Activated T-cell treated with anti-CD3 and anti-CD28 coated beads for 48 hours (primary cell): Measurements from ENCODE around the gene SLC47A2.
"Not testable (repeated sequence)": the region's sequence is repeated elsewhere in the genome, so short reads cannot be mapped to it uniquely, and the experiment has no call there.

Source experiments
- DNase-seq: peaks from one replicate; pipeline ENCODE4 v3.0.0-alpha.2; 2020; ENCODE audit warnings: low read depth

The SLC47A2 gene

DNA sequence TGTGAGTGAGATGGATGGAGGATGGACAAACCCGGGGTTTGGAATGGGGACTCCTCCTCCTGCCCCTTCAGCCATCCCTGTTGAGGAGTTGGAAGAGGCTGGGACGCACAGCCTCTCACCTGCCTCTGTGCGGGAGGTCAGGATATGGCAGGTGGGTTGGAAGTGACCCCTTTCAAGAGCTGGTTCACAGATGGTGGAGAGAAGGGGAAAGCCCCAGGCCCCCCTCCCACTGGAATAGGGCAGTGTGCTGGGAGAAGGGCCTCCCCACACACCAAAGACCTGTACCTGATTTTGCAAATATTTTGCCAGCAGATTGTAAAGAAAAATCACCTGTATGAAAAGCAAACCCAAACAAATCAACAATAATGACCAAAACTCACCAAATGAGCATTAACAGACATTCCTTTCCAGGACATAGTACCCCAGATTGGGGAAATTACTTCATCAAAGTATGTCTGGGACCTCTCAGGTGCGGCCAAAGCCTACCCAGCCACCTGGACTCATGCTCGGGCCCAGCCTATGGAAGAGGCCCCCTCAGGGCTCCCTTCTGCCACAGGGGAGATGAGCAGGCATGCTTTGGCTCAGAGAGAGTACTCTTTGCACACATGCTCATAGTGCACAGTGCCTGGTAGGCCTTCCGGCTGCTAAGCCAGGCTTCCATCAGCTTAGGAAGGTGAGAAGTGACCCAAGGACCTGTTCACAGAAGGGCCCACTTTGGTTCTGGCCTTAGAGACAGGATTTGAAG, 7.8 kb downstream of the SLC47A2 start:
- no peak for DNase-seq

DNA sequence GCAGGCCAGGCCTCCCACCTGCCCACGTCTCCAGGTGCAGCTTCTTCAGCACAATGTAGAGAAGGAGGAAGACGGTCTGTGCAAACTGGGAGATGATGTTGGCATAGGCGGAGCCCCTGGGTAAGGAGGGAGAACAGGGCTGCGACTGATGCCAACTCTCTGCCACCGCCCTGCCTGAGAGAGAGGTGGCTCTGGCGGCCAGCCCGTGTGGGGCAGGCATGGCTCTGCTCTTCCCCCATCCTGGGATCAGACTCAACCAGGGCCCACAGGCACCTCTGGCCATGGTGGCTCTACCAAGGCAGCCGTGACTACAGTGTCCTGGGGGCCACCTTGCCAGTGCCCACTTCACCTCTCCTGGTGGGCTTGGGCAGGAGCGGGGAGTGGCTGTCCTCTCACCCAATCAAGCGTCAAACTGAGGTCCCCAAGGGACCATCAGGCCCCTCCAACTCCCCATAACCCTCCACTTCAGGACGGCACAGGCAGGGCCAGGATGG, 8.6 kb downstream of the SLC47A2 start:
- no peak for DNase-seq

DNA sequence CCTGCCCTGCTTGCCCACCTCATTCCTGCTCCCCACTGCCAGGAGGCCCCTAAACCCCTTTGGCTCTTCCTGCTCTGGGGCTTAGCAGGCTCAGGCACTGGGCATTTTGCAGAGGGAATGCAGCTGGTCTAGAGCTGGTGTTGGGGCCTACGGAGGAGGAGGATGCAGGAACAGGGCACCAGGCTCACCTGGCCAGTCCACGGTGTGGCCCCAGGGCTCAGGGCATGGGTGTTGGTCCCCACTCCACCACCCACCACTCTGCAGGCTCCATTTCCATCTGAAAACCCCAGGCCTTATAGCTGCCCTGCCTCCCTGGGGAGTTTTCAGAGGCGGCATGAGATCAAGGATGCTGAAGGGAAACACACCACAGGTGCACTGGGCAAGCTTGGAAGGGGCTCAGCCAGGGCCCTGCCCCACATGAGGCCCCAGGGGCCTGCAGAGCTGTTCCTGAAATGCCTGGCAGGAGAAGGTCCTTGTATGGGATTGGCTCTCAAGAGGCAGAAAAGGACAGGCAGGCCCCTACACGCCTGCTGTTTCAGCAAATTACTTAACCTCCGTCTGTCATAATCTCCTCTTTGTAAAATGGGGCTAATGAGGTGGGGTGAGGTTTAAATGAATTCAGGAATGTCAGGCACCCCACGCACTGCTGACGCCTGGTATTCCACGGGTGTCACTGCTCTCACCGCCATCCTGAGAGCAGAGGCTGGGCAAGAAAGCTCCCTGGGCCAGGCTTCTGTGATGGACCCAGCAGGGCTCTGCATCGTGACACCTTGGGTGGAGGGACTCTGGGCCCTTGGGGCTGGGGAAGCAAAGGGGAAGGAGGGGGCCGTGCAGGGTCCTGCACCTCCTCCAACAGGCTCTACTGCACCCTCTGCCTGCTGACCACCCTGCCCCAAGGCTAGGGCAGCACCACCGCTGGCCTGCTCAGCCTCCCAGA, 9.3 kb downstream of the SLC47A2 start:
- no peak for DNase-seq

DNA sequence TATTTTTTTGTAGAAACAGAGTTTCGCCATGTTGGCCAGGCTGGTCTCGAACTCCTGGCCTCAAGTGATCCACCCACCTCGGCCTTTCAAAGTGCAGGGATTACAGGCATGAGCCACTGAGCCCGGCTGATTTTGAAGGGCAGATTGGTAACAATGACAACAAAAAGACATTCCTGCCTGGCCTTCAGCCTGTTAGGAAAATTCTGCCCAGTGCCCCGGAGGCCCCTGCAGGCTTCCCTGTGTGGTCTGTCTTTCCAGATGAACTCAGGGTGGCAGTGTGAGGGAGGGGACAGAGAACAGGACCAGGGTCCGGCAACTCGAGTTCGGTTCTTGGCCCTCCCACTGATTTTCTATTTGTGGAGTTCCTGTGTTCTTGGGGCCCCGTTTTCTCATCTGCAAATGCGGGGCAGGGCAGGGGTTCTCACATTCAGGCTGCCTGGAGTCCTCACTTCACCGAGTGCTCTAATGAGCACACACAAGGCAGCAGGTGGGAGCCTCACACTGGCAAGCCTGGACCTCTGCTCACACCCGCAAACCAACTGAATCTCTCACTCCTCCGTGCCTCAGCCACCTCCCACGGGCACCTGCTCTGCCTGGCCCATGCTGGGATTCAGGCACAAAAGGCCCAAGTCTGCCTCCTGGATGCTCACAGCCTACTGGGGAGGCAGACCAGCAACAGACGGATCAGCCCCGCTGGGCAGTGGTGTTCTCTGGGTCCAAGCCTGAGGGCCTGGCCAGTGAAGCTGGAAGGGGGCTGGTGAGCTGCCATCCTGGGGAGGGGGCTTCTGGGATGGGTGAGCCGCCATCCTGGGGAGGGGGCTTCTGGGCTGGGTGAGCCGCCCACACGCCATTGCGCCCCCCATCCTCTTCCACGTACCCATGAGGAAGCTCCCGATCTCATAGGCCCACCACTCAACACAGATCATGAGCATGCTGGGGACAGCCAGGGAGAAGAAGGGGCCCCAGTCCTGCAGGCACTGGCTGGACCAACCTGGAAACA, 10.3 kb downstream of the SLC47A2 start:
- DNase-seq, result no peak

- DNase-seq, result no peak
Measured at GRCh38 chr17:19705201-19705600, 11.2 kb downstream of the SLC47A2 start.

DNA sequence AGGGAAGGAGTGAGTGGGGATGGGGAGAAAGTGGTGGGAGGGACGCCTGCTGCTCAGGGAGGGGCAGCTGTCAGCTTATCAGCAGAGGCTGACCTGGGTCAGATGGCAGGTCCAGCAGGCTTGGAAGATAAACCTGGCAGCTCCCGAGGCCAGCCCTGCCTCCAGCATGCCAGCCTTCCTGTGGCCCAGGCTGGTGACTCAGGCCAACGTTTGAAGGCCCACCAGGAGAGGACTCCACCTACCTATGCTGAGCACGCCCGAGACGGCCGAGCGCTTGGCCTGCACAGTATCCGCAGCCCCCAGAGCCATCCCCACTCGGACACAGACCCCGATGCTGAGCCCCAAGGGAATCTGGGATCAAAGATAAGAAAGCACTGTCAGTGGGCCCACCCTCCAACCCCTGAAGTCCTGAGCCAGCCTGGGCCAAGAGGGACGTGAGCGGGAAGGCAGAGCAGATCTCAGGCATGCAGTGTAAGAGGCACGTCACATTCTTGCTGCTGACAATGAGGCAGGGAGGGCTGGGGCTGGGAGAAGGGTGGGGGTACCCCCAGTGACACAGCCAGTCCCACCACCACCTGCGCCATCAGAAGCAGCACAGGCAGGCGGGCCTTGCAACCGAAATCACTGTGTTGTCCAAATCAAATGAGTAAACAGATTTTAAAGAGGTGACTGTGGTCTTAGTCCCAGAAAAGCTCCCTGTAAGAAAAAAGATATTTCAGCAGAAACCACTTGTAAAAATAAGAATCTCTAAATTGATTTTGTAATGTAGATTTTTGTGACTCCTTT, 12.4 kb downstream of the SLC47A2 start:
- no peak for DNase-seq

DNA sequence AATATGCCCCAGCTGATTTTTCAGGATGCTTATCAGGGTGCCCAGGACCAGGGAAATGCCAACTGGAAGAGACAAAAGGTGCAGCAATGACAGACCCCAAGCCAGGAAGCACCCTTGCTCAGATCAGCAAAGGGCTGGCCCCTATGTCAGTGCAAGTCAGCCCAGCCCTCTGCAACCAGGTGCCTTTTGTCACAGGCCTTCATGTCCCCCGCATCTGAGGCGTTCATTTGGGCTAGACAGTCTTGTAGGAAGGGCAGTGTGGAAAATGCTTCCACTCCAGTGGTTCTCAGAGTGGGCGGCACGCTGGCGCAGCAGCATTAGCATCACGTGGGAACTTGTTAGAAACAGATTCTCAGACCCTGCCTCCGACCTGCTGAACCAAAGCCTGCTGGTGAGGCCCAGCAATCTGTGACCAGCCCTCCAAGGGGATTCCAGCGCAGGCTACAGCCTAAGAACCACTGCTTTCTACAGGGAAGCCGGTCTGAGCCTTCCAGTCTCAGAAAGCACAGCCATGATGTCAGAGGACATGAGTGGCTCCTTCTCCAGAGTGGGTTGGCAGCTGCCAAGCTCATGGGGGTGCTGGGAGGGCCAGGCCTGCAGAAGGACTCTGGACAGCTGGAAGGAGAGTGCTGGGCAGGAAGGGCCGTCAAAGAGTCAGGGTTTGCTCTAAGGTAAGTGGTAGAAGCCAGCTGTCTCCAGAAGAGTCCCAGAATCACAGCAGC, 13.1 kb downstream of the SLC47A2 start:
- DNase-seq, result no peak

DNA sequence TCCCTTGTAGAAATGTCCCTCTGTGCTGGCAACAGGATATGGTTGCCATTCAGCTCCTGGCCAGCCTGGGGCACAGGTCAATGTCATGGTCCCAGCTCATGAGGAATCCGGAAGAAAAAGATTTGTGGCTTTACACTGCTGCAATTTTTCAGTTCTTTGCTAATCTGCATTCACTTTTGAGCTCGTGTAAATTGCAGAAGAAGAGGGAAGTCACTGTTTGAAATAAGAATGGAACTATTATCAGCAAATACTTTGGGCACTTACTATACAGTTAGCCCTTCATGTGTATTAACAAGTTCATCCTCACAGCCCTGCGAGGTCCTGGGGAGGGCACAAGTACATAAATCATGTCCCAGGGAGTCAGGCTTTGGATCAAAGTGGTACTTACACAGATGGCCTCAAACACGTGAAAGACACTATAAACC, 14.2 kb downstream of the SLC47A2 start:
- DNase-seq, result no peak

GRCh38 chr17:19686400-19687090, 29.8 kb downstream of the SLC47A2 start:
- DNase-seq, result no peak

GRCh38 chr17:19684909-19685580, 31.3 kb downstream of the SLC47A2 start:
- not testable (repeated sequence) for DNase-seq

GRCh38 chr17:19683117-19683516, 33.3 kb downstream of the SLC47A2 start:
- DNase-seq, result no peak

- no peak for DNase-seq
Measured at GRCh38 chr17:19678581-19679453, 37.6 kb downstream of the SLC47A2 start.

DNA sequence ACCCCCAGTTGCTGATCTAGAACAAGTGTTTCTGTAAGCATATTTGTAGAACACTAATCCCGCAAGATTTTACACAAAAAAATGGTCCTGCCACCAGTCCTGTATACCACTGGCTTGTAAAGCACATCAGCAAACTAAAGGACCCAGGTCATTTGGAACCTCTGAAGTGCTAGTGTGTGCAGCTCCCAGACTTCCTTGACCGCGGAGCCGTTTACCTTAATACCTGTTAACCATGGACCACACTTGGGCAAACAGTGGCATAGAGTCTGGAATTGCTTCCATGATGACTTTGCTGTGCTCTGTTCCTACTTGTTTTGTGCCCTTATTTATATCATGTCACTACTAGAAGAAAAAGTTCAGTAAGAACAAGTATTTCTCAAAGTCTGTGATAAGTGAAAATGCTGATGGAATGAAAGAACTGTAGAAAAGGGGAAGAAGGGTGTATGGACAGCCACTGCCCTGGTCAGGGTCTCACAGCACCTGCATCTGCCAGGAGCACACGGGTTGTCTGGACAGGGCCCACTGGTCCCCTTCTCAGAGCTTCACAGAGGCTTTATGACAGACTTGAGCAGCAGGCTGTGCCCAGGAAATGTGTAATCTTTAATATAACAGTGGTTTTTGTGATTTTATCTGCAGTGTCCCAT, 38.5 kb downstream of the SLC47A2 start:
- DNase-seq, result no peak

GRCh38 chr17:19676896-19677295, 39.5 kb downstream of the SLC47A2 start:
- no peak for DNase-seq

- no peak for DNase-seq
Measured at GRCh38 chr17:19673623-19674022, 42.8 kb downstream of the SLC47A2 start.

DNA sequence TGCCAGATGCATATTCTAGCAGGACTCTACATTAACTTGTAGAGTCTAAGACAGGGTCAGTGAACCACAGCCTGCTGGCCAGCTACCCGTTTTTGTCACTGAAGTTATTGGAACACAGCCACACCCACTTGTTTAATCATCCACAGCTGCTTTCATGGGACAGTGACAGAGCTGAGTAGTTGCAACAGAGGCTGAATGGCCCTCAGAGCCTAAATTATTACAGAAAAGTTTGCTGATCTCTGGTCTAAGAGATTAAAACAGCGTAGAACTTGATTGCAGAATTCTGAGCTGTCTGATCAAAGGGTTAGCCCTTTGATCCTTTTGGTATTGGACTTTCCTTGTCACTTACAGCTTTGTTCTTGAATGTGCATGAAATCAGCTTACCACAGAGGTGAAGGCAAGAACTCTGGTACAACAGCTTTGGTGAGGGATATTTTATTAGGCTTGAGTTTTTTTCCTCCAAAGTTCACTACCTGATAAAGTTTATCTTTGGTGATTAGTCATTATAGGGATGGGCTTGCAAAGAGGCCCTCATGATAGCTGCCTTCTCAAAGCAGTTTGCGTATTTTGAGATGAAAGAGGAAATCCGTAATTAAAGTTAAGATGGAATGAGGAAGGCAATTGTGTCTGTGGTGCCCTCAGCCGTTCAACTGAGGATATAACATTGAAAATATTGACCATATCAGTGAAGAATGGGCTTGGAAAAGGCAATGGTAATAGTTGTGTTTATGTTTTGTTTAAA, 44.2 kb downstream of the SLC47A2 start:
- DNase-seq, result no peak

GRCh38 chr17:19671433-19671832, 45.0 kb downstream of the SLC47A2 start:
- DNase-seq, result no peak
